GM18907 (cell line): ENCODE results near the gene CFL2.
"Not testable (repeated sequence)": the region's sequence is repeated elsewhere in the genome, so short reads cannot be mapped to it uniquely, and the experiment has no call there.

Experiments
- ATAC-seq: cut with Tn5 transposase; IDR thresholded peaks from one replicate; pipeline ENCODE4 v1.9.1; 2021; ENCODE audit warnings: mild to moderate bottlenecking, moderate library complexity; ENCODE audit not compliant: unreplicated experiment

The CFL2 gene

DNA sequence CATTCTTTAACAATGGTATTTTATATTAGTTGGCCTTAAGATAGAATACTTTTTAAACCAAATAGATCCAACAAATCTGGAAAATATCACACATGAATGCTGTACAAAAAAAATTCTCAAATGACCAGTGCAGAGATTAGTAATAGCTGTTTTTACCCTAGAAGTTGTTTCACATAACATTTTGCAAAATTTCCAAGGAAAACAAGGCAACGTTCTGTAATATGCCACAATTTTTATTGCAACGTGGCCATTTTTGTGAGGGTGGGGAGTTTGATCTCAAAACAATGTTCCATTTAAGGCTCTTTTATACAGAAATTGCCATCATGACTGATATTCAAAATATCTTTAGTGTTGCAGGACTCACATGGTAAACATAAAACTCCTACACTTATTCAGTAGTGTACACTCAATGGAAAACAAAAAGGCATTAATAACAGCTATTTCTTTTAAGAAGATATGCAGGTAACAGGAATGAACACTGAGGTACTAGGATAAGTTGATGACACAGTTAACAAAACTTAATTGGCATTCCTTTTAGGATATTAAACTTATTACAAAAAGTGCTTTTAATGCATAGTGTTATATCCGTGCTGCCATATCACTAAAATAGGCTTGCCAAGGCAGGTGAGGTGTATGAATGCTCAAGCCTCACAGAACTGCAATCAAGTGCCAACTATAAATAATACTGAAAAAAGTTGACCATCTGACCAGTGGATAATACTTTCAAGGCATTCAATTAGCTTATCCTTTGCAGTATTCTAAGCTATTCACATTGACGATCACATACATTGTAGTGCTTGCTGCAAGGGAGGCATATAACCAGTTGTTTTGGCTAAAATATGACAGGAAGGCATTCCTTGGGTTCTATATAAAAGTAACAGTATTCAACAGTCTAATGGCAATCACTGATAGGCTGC is 2.3 kb downstream of the CFL2 start:
- no peak for ATAC-seq

DNA sequence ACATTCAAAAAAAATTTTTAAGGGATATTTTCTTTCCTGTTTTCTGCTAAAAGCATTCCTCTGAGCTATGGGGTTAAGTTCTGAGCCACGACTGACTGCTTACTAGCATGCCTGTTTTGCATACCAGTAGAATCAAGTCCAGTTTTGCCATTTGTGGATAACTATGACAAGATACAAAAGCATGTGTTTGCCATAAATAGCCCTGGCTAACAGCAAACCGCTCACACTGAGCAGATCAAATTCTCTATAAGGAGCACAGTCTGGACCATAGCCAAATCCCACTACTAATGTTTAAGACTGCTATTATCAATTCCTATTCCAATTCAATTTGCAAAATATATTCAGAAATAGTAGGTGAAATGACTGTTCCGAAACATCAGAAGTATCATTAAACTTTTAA is 3.2 kb downstream of the CFL2 start:
- ATAC-seq, result no peak

GRCh38 chr14:34710744-34711143 is 3.6 kb downstream of the CFL2 start:
- no peak for ATAC-seq

DNA sequence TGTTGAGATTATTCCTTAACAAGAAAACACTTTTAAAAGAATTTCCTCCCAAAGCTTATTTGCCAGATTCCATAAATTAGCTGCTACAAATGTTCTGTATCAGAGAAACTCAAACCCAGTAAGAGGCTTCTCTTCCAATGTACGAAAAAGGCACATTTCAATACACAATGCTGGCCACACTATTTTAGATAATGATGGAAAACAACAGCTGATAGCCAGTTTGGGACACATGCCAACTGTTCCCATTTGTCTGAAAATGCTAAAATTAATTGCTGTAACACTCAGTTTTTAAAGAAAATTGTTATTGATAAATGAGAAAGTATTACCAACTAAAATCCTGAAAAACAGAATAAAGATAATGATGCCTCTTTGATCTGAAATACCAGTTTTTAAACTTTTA is 4.4 kb downstream of the CFL2 start:
- no peak for ATAC-seq

DNA sequence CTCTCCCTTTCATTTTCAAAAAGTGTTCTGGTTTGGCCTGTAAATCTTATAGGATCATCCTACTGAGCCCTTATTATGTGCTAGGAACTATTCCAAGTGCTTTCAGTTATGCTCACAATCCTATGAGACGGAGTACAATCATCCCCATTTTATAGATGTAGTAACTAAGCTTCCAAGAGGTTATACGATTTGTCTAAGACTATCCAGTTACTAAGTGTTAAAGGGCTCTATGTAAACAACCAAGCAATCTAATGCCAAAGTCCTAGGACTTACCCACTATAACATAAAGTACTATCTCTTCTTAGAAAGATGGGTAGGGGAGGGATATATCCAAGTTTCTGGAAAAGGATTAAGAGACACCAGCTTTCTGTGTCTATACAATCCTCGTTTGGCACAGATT is 6.7 kb downstream of the CFL2 start:
- ATAC-seq, result no peak

DNA sequence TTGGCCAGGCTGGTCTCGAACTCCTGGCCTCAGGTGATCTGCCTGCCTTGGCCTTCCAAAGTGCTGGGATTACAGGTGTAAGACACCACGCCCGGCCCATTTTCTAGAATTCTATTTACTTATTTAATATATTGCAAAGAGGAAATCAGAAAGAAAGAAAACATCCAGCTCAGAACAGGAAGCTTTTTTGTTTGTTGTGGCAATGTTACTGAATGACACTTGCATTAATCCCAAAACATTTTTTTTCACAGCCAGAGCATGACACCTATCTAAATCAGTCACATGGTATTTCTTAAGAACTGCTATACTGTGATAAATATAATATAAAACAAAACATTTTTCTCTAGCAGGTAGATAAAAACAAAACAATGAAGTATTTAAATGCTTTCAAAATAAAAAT is 12.6 kb downstream of the CFL2 start:
- no peak for ATAC-seq

DNA sequence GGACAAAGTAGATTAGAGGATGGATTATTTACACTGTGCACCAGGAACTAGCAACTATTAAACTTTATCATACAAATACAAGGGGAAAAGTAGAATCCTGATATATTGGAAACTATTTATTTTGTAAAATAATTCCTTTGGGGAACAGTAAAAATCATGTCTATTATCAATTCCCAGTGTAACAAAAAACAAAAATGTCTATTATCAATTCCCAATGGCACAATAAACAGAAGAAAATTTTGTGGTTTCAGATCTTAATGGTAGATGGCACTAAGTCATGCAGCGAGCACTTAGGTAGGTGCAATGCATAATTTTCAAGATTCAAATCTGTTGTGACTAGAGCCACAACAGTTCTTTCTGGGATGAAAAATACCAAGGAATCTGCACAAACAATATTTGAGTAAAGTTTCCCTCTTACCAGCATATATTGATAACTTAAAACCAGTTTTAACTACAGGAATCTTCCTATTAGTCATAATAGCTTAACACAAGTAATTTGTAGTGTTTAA is 13.7 kb downstream of the CFL2 start:
- no peak for ATAC-seq

- no peak for ATAC-seq
Measured at GRCh38 chr14:34699873-34700621, 14.3 kb downstream of the CFL2 start.

DNA sequence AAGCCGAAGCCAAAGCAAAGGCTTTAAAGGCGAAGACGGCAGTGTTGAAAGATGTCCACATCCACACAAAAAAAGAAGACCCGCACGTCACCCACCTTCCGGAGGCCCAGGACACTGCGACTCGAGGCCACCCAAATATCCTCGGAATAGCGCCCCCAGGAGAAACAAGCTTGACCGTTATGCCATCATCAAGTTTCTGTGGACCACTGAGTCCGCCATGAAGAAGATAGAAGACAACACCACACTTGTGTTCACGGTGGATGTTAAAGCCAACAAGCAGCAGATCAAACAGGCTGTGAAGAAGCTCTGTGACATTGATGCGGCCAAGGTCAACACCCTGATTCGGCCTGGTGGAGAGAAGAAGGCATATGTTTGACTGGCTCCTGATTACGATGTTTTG is 20.2 kb downstream of the CFL2 start:
- ATAC-seq, result not testable (repeated sequence)

- no peak for ATAC-seq
Measured at GRCh38 chr14:34693228-34693939, 21.0 kb downstream of the CFL2 start.

GRCh38 chr14:34692898-34693227 is 21.5 kb downstream of the CFL2 start:
- ATAC-seq, result no peak

GRCh38 chr14:34692348-34692747 is 22.0 kb downstream of the CFL2 start:
- ATAC-seq, result no peak

DNA sequence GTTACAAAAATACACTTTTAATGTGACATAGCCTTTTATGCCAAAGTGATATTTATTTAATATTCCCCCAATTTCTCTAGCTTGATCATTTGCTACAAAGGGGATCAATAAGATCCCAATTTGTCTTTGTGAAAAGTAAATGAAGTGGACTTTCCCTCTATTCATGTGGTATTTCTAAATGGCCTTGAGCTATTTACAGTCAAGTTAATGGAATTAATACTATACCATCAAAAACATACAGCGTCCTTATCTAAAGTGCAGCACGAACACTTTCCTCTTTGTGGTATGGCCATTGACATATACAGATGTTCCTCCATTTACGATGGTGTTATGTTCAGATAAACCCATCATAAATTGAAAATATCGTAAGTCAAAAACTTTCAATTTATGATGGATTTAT is 23.2 kb downstream of the CFL2 start:
- no peak for ATAC-seq

- ATAC-seq, result no peak
Measured at GRCh38 chr14:34688470-34689206, 25.8 kb downstream of the CFL2 start.

- no peak for ATAC-seq
Measured at GRCh38 chr14:34685819-34686428, 28.5 kb downstream of the CFL2 start.

- no peak for ATAC-seq
Measured at GRCh38 chr14:34684578-34684977, 29.8 kb downstream of the CFL2 start.

DNA sequence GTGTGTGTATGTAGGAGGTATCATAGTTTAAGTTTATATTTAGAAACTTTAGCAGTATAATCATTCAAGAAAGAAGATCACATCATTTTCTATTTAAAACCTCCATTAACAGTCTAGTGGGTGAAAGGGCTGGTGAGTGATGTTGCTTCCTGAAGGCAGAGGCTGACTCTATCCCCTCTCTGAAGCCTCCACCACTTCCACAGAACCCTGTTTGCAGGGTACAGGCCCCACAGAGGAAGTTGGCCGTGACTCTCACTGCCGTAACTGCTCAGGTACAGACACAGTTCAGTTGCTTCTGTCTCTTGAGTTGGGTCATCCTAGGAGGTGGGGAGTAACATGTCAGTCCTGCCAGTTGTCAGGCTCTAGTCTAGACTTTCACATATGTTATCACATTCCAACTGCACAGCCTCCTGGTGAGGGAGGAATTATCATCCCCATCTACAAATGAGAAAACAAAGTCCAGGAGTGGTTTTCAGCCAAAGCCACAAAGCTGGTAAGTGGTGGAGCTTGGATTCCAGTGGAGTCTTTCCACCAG is 31.5 kb downstream of the CFL2 start:
- no peak for ATAC-seq

DNA sequence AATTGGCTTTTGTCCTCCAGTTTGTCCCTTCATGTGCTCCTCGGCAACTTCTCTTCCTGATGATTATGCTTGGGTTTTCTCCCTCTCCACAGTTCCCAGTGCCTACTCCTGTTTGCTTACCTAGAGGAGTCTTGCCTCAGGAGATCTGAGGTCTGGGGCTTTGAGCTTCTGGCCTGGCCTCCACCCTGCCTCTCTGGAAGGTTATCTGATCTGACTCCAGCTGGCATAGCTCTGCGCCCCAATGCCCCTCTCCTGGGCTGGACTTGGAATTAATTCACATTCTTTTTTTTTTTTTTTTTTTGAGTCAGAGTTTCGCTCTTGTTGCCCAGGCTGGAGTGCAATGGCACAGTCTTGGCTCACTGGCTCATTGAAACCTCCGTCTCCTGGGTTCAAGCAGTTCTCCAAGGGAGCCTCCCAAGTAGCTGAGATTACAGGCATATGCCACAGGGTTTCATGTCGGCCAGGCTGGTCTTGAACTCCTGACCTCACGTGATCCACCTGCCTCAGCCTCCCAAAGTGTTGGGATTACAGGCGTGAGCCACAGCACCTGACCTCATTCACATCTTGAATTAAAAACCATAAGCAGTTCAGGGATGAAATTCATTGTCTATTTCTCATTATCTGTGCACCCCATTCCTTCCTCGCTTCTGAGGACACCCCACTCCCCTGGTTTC is 33.5 kb downstream of the CFL2 start:
- no peak for ATAC-seq

- ATAC-seq, result no peak
Measured at GRCh38 chr14:34678735-34679134, 35.7 kb downstream of the CFL2 start.

DNA sequence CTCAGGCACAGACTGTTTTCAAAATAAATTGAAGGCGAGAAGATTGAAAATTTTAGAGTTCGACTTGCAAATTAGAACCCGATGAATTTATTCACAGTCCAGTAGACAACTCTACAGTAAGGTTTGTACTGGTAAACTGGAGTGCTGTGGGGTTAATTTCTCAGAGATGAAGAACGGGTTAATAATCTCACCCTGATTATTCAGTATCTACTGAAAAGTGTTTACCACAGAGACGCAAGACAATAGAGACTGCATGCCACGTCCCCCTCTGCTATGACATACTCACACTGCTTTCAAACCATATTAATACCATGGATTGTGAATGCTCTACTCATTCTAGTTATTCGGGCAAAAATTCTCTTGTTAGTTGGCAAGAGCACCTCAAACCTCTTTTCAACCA is 36.1 kb downstream of the CFL2 start:
- ATAC-seq, result no peak
